ENCODE data around the gene CHN1. TPM values are rescaled to one million over a fixed set of nuclear protein-coding genes. Genes with fewer than 3 reads are reported as not detected.

CHN1 gene
- total RNA-seq, 1 donor from 2014 or later: 32.7 TPM

- DNase-seq (ENCODE audit: low spot score in 2 of 2, unreplicated experiment in 2 of 2): no peak
- Mint-ChIP-seq H3K27me3 (ENCODE audit: low read depth) (no peaks in the 10 kb centered on the region), H3K9me3 (no peaks in the 10 kb centered on the region), H3K36me3 (no peaks in the 10 kb centered on the region), H3K4me1 (peaks cover 13% of the 10 kb centered on the region), H3K27ac (peak overlapping the region; percentile 40), H3K4me3 (no peak overlapping the region)
- TF ChIP-seq CTCF (IDR thresholded peaks at IDR 0.05; ENCODE audit: unreplicated experiment): no peak
Measured at GRCh38 chr2:174762464-174762863, 242.7 kb downstream of the CHN1 start.

GRCh38 chr2:174761837-174762236, 243.3 kb downstream of the CHN1 start:
- no peak for TF ChIP-seq CTCF (IDR thresholded peaks at IDR 0.05; ENCODE audit: unreplicated experiment)
- Mint-ChIP-seq H3K4me3 (no peak overlapping the region), H3K9me3 (no peaks in the 10 kb centered on the region), H3K27me3 (ENCODE audit: low read depth) (no peaks in the 10 kb centered on the region), H3K27ac (no peak overlapping the region), H3K4me1 (peaks cover 13% of the 10 kb centered on the region), H3K36me3 (no peaks in the 10 kb centered on the region)
- no peak for DNase-seq (ENCODE audit: low spot score in 2 of 2, unreplicated experiment in 2 of 2)

- peaks cover 13% of the 10 kb centered on the region for H3K4me1 Mint-ChIP-seq
- no peaks in the 10 kb centered on the region for H3K9me3 Mint-ChIP-seq
- DNase-seq (ENCODE audit: low spot score in 2 of 2, unreplicated experiment in 2 of 2): no peak
- no peaks in the 10 kb centered on the region for H3K27me3 Mint-ChIP-seq (ENCODE audit: low read depth)
- no peak overlapping the region for H3K4me3 Mint-ChIP-seq
- no peak for TF ChIP-seq CTCF (IDR thresholded peaks at IDR 0.05; ENCODE audit: unreplicated experiment)
- no peaks in the 10 kb centered on the region for H3K36me3 Mint-ChIP-seq
- H3K27ac Mint-ChIP-seq: no peak overlapping the region
Measured at GRCh38 chr2:174760845-174761473, 244.2 kb downstream of the CHN1 start.

GRCh38 chr2:174759381-174760065, 245.7 kb downstream of the CHN1 start:
- Mint-ChIP-seq H3K27ac (no peak overlapping the region), H3K27me3 (ENCODE audit: low read depth) (no peaks in the 10 kb centered on the region), H3K4me1 (peaks cover 13% of the 10 kb centered on the region), H3K9me3 (no peaks in the 10 kb centered on the region), H3K4me3 (no peak overlapping the region), H3K36me3 (no peaks in the 10 kb centered on the region)
- DNase-seq (ENCODE audit: low spot score in 2 of 2, unreplicated experiment in 2 of 2): no peak
- TF ChIP-seq CTCF (IDR thresholded peaks at IDR 0.05; ENCODE audit: unreplicated experiment): no peak

GRCh38 chr2:174756743-174757142, 248.4 kb downstream of the CHN1 start:
- Mint-ChIP-seq H3K4me3 (no peak overlapping the region), H3K9me3 (no peaks in the 10 kb centered on the region), H3K4me1 (peaks cover 1% of the 10 kb centered on the region), H3K36me3 (no peaks in the 10 kb centered on the region), H3K27ac (no peak overlapping the region), H3K27me3 (ENCODE audit: low read depth) (no peaks in the 10 kb centered on the region)
- no peak for DNase-seq (ENCODE audit: low spot score in 2 of 2, unreplicated experiment in 2 of 2)
- TF ChIP-seq CTCF (IDR thresholded peaks at IDR 0.05; ENCODE audit: unreplicated experiment): no peak
